Measurements from ENCODE around the gene CHGA.
A peak's percentile ranks its signal among the peaks of the same experiment; 100 is the strongest.

CHGA gene

DNA sequence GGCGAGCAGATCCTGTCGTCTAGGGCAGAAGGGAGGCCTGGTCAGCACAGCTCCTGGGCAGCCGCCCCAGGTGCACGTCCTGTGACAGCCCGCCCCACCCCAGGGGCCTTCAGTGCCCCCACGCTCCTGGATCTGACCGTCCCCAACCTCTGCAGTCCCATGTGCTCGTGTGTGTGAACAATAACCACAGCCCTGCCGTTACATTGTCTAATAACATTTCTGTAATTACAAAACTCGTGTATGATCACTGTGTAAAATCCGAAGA lies 39.8 kb downstream of the CHGA start:
- no peak for DNase-seq

DNA sequence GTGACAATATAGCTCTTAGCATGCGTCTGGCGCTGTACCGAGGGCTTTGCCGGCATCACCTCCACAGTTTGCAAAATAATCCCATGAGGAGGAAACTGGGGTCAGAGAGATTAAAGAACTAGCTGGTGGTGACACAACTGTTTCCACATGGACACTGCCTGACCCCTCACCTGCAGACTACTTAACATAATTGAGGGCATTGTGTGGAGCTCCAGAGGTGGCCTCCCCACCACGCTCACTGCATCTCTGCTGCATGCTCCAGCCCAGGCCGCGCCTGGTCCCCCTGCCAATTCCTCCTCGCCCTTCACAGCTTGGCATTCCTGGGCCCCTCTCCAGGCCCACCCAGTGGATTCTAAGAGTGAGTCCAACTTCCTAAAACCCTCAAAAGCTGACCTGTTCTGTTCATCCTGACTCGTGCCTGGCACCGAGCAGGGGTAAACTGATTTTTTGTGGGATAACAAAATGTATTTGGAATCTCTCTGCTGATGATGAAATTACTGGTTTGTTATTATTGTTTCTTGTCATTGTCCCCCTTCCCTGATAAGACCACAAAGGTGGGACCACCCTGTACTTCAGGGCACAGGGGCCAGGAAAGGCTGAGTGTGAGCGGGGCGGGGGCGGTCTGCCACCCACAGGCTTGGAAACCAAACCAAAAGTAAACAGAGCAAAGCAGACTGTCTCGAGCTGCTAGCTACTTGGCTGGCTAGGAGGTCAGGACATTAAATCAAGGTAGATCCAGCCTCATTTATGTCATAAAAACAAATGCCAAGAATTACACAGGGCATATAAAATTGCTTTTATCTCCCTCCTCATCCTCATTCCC lies 40.6 kb downstream of the CHGA start:
- DNase-seq = peak; percentile 37

DNA sequence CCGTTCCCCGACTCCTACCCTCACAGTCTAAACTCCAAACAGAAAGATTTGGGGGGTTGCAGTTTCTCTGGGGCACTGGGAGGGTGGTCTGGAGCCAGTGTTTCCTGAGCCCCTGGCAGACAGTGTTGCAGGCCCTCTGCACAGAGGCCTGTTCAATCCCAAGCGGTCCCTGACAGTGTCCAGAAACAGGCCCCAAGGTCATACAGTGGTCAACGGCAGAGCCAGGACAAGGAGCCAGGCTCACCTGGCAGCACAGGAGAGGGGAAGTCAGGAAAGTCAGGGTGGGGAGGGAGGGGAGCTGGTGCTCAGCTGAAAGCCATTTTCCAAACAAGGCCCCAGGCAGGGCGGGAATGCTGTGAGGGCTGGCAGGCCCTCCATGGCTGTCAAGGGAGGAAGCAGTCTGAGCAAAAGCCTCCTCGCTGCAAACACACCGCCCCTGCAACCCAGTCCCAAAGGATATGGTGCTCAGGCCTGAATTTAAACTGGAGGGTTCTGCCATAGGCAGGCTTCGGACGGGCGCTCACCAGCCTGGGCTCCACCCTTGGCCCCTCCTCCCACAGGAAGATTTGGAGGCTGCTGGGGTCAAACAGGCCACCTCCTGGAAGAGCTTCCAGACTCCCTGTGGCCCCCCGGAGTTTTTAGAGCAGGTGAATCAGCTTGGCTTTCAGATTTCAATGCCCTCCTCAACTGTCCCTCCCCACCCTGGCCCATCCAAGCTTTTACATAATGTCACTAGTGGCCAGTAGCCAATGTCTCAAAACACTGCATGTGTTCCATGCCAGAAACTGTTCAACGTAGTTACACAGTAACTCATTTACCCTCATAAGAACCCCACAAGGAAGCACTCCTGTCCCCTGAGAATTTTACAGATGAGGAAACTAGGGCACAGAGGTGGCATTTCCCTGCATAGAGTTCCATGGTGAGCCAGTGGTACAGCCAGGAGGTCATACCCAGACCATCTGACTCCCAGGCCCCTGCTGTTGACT lies 41.5 kb downstream of the CHGA start:
- DNase-seq = peak; percentile 29

DNA sequence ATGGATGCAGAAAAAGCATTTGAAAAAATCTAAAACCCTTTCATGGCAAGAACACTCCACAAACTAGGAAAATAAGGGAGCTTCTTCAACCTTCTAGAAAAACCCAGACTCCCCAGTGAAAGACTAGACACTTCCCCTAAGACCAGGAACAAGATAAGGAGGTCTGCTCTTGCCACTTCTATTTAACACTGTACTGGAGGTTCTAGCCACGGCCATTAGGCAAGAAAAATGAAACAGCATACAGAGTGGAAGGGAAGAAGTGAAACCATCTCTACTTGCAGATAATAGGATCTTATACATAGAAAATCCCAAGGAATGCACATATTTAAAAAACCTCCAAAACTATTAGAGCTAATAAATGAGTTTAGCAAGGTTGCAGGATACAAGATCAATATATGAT lies 42.3 kb downstream of the CHGA start:
- DNase-seq = no peak

DNA sequence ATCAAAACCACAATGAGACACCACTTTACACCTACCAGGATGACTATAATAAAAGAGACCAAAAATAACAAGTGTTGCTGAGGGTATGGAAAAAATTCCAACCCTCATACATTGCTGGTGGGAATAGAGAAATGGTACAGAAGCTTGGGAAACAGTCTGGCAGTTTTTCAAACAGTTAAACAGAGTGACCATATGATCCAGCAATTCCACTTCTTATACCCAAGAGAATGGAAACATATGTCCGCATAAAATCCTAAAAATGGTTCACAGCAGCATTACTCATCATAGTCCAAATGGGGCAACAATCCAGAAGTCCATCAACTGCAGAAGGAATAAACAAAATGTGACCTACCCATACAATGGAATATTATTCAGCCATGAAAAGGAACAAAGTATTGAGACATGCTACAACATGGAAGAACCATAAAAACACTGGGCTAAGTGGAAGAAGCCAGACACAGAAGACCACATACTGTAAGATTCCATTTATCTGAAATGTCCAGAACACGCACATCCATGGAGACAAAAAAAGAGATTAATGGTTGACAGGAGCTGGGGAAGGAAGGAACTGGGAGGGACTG lies 44.5 kb downstream of the CHGA start:
- no peak for DNase-seq

DNA sequence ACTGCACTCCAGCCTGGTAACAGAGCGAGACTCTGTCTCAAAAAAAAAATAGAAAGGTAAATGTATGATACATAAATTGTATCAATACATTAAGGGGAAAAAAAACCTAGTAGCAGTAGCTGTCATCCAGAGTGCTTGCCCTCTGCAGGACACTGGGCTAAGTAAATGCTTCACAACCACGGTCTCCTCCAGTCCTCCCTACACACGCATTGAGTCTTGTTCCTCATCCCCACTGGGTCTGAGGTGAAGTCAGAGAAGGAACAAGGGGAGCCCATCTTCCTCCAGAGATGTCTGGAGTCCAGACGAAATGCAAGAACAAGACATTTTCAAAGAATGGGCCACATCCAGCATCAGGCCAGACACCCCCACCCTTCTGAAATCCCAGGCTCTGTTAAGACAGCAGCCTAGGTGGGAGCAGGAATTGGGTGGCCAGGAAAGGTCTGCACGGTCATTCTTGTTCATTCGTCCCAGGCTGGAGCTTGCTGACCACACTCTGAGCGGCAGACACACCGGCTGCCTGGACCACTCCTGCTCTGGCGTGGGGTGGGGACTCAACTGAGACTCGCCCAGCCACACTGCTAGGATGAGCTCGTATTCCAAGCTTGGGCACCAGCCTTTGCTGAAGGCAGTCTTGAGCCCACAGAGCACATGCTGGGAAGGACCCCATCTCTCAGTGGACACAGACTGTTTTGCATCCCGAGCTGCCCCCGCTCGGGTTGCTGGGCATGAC lies 45.5 kb downstream of the CHGA start:
- no peak for DNase-seq

DNA sequence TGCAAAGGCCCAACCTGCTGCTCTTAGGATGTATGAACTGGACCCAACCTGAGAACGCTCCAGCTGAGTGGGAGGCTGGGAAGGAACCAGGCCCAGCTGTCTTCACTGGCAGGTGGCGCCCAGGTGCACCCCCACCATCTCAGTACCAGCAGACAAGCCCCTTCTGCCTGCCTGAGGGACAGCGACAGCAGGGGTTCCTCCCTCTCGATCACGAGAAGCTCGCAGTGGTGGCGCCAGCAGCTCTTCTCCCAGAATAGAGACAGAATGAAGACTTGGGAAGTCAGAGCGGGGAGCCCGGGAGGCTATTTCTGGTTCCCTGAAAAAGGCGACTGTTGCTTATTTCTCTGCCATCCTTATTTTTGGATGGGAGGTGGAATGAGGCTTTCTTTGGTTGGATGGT lies 46.5 kb downstream of the CHGA start:
- no peak for DNase-seq

GRCh38 chr14:92969871-92970270 lies 46.9 kb downstream of the CHGA start:
- no peak for DNase-seq

GRCh38 chr14:92970271-92970670 lies 47.3 kb downstream of the CHGA start:
- DNase-seq = no peak

- DNase-seq = no peak
These were observed 48.7 kb downstream of the CHGA start for GRCh38 chr14:92971601-92972180.

DNA sequence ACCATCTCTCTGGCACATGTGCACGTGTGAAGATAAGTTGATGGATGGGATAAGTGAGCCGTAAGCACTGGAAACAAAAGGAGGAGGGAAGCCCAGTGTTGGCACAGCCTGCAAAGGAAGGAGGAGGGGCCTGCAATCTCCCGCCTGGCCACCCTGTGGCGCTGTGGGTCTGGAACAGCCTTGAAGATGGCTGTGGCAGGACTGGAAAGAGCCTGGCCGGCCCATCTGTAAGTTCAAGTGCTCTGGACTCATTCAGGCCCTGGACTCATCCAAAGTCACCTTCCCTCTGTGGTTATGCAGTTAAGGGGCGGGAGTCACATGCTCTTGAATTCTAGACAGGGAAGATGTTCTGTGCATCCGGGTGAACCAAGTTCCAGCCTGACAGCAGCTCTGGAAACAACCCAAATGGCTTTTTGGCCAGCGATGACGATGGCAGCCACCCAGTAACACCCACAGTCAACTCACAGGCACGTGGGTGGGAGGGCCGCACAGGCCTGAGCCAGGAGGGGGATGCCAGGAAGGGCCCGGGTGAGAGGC lies 50.4 kb downstream of the CHGA start:
- peak; percentile 29 for DNase-seq

DNA sequence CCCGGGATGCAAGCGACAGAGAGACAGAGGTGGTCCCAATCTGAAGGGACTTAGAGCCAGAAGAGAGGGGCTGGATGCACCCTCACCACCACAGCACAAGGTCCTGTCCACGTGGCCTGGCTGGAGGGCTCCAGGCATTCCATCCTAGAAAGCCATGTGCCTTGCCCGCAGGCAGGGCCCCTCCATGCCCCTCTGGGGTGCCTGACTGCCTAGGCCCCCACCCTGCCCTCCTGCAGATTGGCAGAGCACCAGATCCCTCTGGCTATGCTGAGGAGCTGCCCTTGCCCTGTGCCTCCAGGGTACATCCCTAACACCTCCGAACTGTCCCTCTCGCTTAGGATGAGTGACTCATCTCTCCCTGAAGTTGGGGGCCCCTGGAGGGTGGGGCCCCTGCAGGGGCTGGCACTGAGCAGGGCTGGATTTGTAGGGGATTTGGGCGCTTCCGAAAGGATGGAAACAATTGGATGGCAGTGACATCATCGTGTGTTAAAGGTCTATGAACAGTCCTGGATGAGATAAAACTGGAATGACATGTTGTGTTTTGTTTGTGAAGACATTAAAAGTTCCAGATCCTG lies 50.9 kb downstream of the CHGA start:
- no peak for DNase-seq

GRCh38 chr14:92974541-92975345 lies 51.8 kb downstream of the CHGA start:
- no peak for DNase-seq

- DNase-seq = no peak
These were observed 53.3 kb downstream of the CHGA start for GRCh38 chr14:92976268-92976667.

- DNase-seq = no peak
These were observed 55.5 kb downstream of the CHGA start for GRCh38 chr14:92978229-92979021.

DNA sequence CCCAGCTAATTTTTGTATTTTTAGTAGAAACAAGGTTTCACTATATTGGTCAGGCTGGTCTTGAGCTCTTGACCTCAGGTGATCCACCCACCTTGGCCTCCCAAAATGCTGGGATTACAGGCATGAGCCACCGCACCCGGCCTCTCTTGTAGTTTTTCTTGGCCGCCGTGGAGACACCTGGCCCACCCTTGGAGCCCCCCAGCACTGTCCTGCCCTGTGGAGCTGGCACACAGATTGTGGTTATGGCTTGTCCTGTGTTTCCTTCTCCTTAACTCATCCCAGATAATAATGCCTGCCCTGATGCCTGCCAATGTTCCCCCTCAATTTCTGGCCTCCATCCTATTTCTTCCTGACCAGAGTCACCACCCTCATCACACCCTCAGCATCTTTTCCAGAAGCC lies 57.9 kb downstream of the CHGA start:
- no peak for DNase-seq

- no peak for DNase-seq
These were observed 58.8 kb downstream of the CHGA start for GRCh38 chr14:92981726-92982125.

DNA sequence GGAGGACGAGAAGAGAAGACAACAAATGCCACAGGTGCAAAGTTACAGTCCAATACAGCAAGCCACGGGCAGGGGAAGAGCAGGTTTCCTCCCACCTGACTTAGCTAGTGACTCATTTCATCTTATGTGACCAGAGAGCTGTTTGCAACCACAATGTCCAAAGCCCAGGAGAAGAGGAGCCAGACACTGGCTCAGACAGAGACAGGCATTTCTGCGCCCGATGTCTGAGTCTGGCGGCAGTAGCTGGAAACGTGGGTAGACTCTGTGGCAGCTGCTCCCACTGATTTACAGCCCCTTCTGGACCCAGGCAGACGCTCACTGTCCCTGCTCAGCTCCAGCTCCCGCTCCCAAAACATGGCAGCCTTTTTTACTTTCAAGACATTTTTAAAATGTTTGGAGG lies 60.0 kb downstream of the CHGA start:
- no peak for DNase-seq

DNA sequence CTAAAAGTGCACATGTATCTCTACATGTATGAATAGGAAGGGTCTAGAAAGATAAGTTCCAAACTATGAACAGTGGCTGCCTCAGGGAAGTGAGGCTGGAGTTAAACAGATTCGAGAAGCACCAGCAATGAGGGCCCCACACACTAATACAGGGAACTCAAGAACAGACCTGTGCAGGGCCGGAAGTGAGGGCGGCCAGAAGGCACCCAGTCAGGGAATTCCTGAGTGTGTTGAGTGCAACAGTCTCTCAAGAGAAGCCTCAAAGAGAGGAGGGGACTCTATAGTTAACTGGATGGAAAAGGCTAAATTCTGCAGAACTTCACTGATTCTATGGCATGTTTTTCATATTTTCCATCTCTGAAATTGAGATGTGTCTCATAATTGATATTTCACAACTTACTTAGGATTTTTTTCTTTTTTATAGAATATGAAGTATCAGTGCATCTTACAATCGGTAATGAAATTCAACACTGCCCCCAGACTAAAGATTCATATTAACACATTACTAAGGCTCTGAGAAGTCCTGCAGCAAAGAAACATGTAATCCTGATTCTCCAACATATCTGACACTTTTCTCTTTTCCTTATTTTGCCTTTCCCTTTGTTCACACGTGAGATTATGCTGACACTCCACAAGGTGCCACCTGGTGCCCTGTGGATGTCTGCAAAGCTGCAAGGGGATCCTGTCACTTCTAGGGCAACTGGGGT lies 61.3 kb downstream of the CHGA start:
- no peak for DNase-seq

Measured in NCI-H1092 treated with DMSO at 0.1 percent for 48 hours (cell line).